CD4-positive, alpha-beta T cell treated with Interleukin-2 at 100 ng/mL for 4 hours (primary cell): ENCODE measurements around the gene RAP1GAP2.

Experiments used
- DNase-seq: peaks from one replicate; pipeline ENCODE4 v3.0.0-alpha.2; 2020; ENCODE audit warnings: low spot score

RAP1GAP2 gene

GRCh38 chr17:2786176-2786881 lies 9.9 kb upstream of the RAP1GAP2 start:
- peak; percentile 93 for DNase-seq

- DNase-seq: no peak
Observed at GRCh38 chr17:2789700-2790099, 6.5 kb upstream of the RAP1GAP2 start.

- DNase-seq: peak; percentile 72
Observed at GRCh38 chr17:2792366-2793169, 3.7 kb upstream of the RAP1GAP2 start.

DNA sequence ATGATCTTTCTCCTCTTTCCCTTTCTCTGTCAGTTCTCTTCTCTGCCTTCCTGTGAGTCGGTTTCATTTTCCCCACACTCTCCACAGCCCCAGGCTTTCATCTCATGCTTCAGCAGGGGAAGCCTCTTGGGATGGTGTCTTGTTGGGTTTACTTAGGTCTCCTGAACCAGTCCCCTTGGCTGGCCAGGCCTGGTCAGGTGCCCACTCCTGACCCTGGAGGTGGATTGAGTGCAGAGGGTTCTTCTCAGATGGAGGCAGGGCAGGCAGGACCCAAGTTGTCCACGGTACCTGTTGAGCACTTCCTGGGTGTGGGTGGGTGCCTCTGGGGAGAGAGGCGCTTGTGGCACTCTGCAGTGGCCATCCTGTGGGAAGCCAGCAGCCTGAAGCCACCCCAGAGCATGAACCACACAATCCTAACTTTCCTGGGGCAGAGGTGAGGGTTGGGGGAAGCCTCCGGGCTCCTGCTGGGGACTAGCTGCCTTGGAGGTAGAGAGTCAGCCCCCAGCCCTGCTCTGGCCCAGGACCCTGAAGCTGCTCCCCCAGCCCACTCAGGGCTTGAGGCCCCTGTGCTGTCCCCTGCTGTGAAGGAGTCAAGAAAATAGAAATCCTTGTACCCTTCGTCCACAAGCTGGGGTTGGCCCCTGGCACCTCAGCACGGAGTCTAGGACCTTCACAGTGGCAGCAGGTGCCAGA lies 2.0 kb upstream of the RAP1GAP2 start:
- no peak for DNase-seq

DNA sequence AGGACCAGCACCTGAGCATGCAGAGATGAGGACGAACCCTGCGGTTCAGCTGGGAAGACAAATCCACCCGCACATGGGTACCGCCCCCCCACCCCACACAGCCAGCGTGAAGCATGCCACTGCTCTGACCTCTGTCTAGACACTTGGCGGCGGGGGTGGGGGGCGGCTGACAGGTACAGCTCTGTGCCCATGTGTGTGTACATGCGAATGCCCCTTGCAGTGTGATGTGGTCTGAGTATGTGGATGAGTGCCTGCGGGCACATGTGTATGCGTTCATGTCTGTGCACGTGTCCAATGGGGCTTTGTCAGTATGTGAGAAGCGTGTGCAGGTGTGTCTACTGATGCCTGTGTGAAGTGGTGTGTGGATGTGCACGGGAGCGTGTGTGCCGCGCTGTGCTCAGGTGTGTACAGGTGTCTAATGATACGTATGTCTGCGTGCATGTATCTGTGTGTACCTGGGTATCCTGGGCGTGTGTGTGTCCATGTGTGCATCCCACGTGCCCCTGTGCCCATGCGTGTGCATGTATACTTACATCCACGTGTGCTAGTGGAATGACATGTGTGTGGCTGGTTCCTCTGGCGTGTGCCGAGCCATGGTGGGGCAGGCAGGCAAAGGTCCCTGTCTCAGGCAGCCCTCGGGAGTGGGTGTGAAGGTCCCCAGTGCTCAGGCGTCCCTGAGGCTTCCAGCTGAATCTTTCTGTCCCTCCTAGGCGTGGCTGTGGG lies 636 bp upstream of the RAP1GAP2 start:
- no peak for DNase-seq

DNA sequence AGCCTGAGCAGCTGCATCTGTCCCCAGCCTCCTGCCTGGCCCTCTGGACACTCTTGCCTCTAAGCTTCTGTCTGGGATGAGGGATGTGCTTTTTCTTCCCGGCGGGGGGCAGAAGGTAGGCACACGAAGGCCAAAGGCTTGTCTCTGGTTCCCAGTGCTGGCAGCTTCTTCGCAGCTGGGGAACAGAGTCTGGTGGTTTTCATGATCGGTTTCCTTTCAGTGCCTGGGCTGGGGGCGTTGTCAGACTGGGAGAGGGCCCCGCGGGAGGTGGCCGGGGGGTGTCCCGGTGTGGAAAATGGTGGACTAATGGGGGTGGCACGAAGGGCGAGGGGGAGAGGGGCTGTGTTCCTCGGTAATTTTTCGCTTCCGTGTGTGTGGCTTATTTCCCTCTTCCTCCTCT lies 988 bp downstream of the RAP1GAP2 start:
- no peak for DNase-seq

GRCh38 chr17:2797637-2798036 lies 1.4 kb downstream of the RAP1GAP2 start:
- no peak for DNase-seq

DNA sequence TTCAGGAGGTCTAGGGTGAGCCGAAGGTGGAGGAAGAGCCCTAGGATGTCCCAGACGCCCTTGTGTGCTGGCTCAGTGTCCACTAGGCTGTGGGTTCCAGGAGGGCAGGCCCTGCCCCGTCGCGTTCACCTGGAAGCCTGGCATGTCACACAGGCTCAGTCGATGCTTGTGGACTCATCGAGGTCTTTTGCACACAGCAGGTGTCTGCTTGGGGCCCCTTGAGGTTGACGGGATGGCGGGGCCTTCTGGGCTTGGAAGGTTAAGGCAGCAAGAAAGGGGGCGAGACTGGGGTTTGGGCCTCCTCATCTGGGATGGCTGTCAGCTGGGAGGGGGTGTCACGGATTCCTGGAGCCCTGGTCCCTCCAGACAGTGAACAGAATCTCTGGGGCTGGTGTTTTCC lies 1.9 kb downstream of the RAP1GAP2 start:
- no peak for DNase-seq

DNA sequence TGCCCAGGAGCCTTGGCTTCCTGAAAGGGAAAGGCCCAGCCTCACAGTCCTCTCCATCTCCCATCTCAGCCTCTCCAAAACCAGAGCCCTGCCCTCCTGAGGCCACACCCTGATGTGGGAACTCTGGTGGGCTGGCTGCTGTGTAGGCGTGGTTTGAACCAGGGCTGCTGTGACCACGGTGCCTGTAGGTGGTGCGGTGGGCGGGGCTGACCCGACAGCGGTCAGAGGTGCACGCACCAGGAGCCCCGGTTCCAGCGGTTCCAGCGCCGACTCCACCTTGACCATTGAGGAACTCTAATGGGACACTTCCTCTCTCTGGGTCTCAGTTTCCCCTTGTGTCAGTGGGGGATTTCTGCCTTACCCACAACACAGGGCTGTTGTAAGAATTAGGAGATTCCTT lies 2.4 kb downstream of the RAP1GAP2 start:
- DNase-seq: no peak

GRCh38 chr17:2799653-2800052 lies 3.4 kb downstream of the RAP1GAP2 start:
- no peak for DNase-seq

DNA sequence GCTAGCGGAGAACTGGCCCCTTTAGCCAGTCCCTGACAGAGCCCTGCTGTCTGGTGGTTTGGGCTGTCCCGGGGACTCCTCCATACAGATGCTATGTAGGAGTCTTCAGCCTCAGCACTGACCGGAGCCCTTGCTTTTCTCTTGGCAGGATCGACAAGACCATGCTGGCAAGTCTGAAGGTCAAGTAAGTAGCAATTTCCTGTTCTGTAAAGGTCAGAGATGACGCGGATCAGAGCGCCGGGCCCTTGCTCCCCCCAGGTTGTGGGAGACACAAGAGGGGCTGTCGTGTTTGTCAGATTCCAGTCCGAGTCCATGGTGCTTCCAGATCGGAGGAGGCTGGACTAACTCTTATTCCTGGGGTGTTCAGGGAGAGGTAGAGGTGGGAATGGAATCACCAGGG lies 4.1 kb downstream of the RAP1GAP2 start:
- DNase-seq: no peak

GRCh38 chr17:2801841-2802240 lies 5.6 kb downstream of the RAP1GAP2 start:
- DNase-seq: no peak

GRCh38 chr17:2802574-2802973 lies 6.3 kb downstream of the RAP1GAP2 start:
- no peak for DNase-seq

DNA sequence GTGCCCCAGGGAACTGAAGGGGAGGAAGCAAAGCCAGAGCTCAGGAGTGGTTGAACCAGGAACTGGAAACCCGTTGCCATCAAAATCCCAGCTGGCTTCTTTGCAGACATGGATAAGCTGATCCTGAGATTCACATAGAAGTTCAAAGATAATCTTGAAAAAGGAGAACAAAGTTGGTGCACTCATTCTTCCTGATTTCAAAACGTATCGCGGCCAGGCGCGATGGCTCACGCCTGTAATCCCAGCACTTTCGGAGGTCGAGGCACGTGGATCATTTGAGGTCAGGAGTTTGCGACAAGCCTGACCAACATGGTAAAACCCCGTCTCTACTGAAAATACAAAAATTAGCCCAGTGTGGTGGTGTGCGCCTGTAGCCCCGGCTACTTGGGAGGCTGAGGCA lies 7.1 kb downstream of the RAP1GAP2 start:
- DNase-seq: no peak

DNA sequence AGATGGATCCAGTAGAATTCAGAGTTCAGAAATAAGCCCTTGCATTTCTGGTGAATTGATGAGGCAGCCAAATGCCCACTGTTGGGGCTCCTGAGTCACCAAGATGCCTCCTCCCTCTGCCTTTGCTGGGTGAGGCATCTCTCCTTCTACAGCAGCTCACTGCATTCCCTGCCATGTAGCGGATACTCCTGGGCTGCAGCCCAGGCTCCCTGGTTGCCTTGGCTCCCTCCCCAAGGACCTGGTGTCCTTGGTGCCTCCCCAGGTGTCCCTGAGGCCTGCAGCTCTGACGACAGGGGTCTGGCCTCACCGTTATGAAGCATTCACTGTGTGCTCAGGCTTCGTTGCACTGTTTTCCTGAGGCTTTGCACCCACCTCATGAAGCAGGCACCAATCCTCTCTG lies 7.7 kb downstream of the RAP1GAP2 start:
- DNase-seq: no peak

DNA sequence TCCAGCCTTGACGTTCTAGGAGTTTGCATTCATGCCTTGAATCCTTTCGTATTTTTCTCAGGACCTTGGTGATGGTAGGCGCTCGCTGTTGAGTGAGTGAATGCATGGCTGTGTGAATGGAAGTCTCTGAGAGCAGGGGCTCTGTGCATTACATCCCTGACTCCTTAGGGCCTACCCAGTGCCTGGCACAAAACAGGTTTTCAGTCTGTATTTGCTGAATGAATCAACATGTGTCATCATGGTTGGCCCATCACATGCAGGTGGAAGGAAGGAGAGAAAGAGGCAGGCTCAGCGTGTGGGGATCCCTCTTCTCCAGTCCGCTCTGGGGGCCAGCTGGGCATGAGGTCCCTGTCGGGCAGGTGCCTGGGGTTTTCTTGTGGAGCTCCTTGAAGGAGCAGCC lies 8.7 kb downstream of the RAP1GAP2 start:
- DNase-seq: no peak

- DNase-seq: no peak
Observed at GRCh38 chr17:2805961-2806360, 9.7 kb downstream of the RAP1GAP2 start.

DNA sequence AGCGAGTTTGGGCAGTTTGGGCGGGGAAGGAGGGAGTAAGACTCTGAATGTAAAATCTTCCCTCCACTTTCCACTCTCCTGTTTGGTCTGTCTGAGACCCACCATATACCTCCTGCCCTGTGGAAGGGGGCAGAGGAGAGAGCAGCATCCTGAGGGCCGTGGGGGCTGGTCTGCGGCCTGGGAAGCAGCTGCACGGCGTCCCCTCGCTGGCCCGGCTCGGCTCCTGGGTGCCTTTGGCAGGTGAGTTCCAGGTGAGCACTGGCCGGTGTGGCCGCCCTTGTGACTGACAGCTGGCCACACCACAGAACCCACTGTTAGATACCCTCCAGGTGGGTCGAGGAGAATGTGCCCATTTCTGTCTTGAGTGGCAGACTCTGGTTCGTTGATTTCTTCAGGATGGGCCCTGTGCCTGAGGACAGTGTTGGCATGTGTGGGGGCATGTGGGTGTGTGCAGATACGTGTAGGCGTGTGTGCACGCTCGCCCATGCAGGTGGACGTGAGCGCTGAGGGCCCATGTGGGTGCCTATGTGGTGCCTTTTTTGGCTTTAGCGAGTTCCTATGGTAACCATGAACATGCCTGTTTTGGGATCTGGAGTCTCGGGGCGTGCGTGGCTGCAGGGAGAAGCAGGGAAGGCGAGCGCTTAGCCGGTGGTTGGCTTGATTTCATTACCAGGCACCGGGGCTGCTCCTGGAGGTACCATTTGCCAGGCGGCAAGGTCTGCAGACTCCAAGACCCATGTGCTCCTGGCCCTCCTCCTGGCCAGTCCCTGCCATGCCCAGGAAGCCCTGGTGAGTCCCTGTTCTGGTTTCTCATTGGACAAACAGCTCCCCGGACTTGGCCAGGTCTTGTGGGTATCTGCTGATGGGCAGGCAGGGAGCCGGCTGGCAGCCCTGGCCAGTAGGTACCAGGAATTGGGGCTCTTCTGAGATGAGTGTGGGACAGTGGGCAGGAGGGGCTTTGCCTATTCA lies 12.4 kb downstream of the RAP1GAP2 start:
- DNase-seq: no peak

- no peak for DNase-seq
Observed at GRCh38 chr17:2809337-2809736, 13.1 kb downstream of the RAP1GAP2 start.

DNA sequence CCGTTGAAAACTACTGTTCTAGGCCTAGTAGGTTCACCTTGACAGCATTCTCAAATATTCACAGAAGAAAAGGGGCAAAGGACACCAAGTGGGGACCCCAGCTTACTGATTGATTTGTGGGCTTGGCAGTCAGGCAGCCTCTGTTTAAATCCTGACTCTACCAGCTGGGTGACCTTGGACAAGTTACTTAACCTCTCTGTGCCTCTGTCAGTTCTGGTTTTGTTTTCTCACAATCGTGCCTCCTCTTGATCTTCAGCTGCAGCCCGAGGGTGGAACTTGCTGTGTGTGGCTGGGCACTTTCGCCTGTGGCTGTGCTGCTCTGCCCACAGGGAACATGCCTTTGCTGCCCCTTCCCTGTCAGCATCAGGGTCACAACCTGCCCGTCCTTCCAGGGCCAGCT lies 17.8 kb downstream of the RAP1GAP2 start:
- DNase-seq: peak; percentile 44
